ENCODE results near the gene DEGS1. TPM values are rescaled to one million over a fixed set of nuclear protein-coding genes. Genes with fewer than 3 reads are reported as not detected.

Gene DEGS1
- total and polyA plus RNA-seq, 3 donors from 2014 or later: 58.1 to 83.0 (median 60.5) TPM

- WGBS, 2 donors: 88 to 97% methylated on average over 8 of the region's 8 CpGs
- Histone ChIP-seq H3K27me3 (no peaks in the 10 kb centered on the region), H3K9me3 (no peaks in the 10 kb centered on the region), H3K27ac (no peak overlapping the region), H3K4me3 (no peak overlapping the region), H3K36me3 (ENCODE audit: low read depth, missing control alignments) (no peaks in the 10 kb centered on the region), H3K4me1 (no peaks in the 10 kb centered on the region)
- intact Hi-C loops (cut with DNase I; ENCODE audit: low total_unique reads): no loop called here
- TF ChIP-seq CTCF (IDR thresholded peaks at IDR 0.05) (no peak), POLR2A (IDR thresholded peaks at IDR 0.05) (no peak)
- no peak for DNase-seq
These were observed 20.3 kb upstream of the DEGS1 start for GRCh38 chr1:224162768-224163167.

- H3K36me3 ChIP-seq (ENCODE audit: low read depth, missing control alignments): no peaks in the 10 kb centered on the region
- no peak for TF ChIP-seq POLR2A (IDR thresholded peaks at IDR 0.05)
- TF ChIP-seq CTCF (IDR thresholded peaks at IDR 0.05): no peak
- intact Hi-C loops (cut with DNase I; ENCODE audit: low total_unique reads): no loop called here
- H3K4me1 ChIP-seq: no peaks in the 10 kb centered on the region
- H3K4me3 ChIP-seq: no peak overlapping the region
- DNase-seq: no peak
- H3K27me3 ChIP-seq: no peaks in the 10 kb centered on the region
- 61 to 75% methylated on average over 2 of the region's 2 CpGs for WGBS, 2 donors
- H3K9me3 ChIP-seq: no peaks in the 10 kb centered on the region
- no peak overlapping the region for H3K27ac ChIP-seq
These were observed 19.7 kb upstream of the DEGS1 start for GRCh38 chr1:224163311-224163710.

GRCh38 chr1:224168859-224169380 is 14.1 kb upstream of the DEGS1 start:
- Histone ChIP-seq H3K36me3 (ENCODE audit: low read depth, missing control alignments) (no peaks in the 10 kb centered on the region), H3K27me3 (no peaks in the 10 kb centered on the region), H3K4me1 (no peaks in the 10 kb centered on the region), H3K9me3 (no peaks in the 10 kb centered on the region), H3K27ac (no peak overlapping the region), H3K4me3 (no peak overlapping the region)
- DNase-seq: no peak
- no peak for TF ChIP-seq CTCF (IDR thresholded peaks at IDR 0.05)
- no peak for TF ChIP-seq POLR2A (IDR thresholded peaks at IDR 0.05)
- 40 to 60% methylated on average over 5 of the region's 5 CpGs for WGBS, 2 donors
- intact Hi-C loops (cut with DNase I; ENCODE audit: low total_unique reads): no loop called here

GRCh38 chr1:224169718-224170270 is 13.2 kb upstream of the DEGS1 start:
- Histone ChIP-seq H3K27ac (no peak overlapping the region), H3K27me3 (no peaks in the 10 kb centered on the region), H3K36me3 (ENCODE audit: low read depth, missing control alignments) (no peaks in the 10 kb centered on the region), H3K4me1 (no peaks in the 10 kb centered on the region), H3K9me3 (no peaks in the 10 kb centered on the region), H3K4me3 (no peak overlapping the region)
- WGBS, 2 donors: 89 to 91% methylated on average over 4 of the region's 4 CpGs
- TF ChIP-seq CTCF (IDR thresholded peaks at IDR 0.05): no peak
- no peak for TF ChIP-seq POLR2A (IDR thresholded peaks at IDR 0.05)
- no peak for DNase-seq
- intact Hi-C loops (cut with DNase I; ENCODE audit: low total_unique reads): no loop called here

- TF ChIP-seq POLR2A (IDR thresholded peaks at IDR 0.05): no peak
- TF ChIP-seq CTCF (IDR thresholded peaks at IDR 0.05): no peak
- no peak for DNase-seq
- no peaks in the 10 kb centered on the region for H3K4me1 ChIP-seq
- H3K36me3 ChIP-seq (ENCODE audit: low read depth, missing control alignments): no peaks in the 10 kb centered on the region
- WGBS, 2 donors: 83 to 92% methylated on average over 4 of the region's 4 CpGs
- H3K27ac ChIP-seq: no peak overlapping the region
- H3K9me3 ChIP-seq: no peaks in the 10 kb centered on the region
- H3K27me3 ChIP-seq: no peaks in the 10 kb centered on the region
- intact Hi-C loops (cut with DNase I; ENCODE audit: low total_unique reads): no loop called here
- no peak overlapping the region for H3K4me3 ChIP-seq
These were observed 12.7 kb upstream of the DEGS1 start for GRCh38 chr1:224170343-224170742.
